ENCODE measurements around the gene ST6GALNAC2.
"Not testable (repeated sequence)": the region's sequence is repeated elsewhere in the genome, so short reads cannot be mapped to it uniquely, and the experiment has no call there.

ST6GALNAC2 gene

GRCh38 chr17:76614912-76615617, 29.4 kb upstream of the ST6GALNAC2 start:
- no peak overlapping the region for H3K9ac ChIP-seq (ENCODE audit: low read depth, low read length)
- peaks cover 3% of the 10 kb centered on the region for H3K27me3 ChIP-seq (ENCODE audit: control insufficient read depth, insufficient read depth, low read length)
- H3K36me3 ChIP-seq (ENCODE audit: control insufficient read depth, insufficient read depth, low read length) = no peaks in the 10 kb centered on the region
- peaks cover 2% of the 10 kb centered on the region for H3K9me3 ChIP-seq (ENCODE audit: control insufficient read depth, insufficient read depth, low read length)
- H3K4me3 ChIP-seq (ENCODE audit: low read depth, low read length) = no peak overlapping the region
- peaks cover 2% of the 10 kb centered on the region for H3K4me1 ChIP-seq (ENCODE audit: control insufficient read depth, insufficient read depth, low read length)

- H3K36me3 ChIP-seq (ENCODE audit: control insufficient read depth, insufficient read depth, low read length); H3K9me3 ChIP-seq (ENCODE audit: control insufficient read depth, insufficient read depth, low read length); H3K27me3 ChIP-seq (ENCODE audit: control insufficient read depth, insufficient read depth, low read length); H3K9ac ChIP-seq (ENCODE audit: low read depth, low read length); H3K4me3 ChIP-seq (ENCODE audit: low read depth, low read length); H3K4me1 ChIP-seq (ENCODE audit: control insufficient read depth, insufficient read depth, low read length): not testable (repeated sequence)
Observed at GRCh38 chr17:76614064-76614759, 28.6 kb upstream of the ST6GALNAC2 start.

- peak overlapping the region; percentile 37 for H3K4me3 ChIP-seq (ENCODE audit: low read depth, low read length)
- H3K36me3 ChIP-seq (ENCODE audit: control insufficient read depth, insufficient read depth, low read length) = no peaks in the 10 kb centered on the region
- H3K4me1 ChIP-seq (ENCODE audit: control insufficient read depth, insufficient read depth, low read length) = peaks cover 2% of the 10 kb centered on the region
- no peak overlapping the region for H3K9ac ChIP-seq (ENCODE audit: low read depth, low read length)
- peaks cover 3% of the 10 kb centered on the region for H3K27me3 ChIP-seq (ENCODE audit: control insufficient read depth, insufficient read depth, low read length)
- H3K9me3 ChIP-seq (ENCODE audit: control insufficient read depth, insufficient read depth, low read length) = peaks cover 2% of the 10 kb centered on the region
Observed at GRCh38 chr17:76612977-76613851, 27.6 kb upstream of the ST6GALNAC2 start.

- no peak overlapping the region for H3K9ac ChIP-seq (ENCODE audit: low read depth, low read length)
- no peaks in the 10 kb centered on the region for H3K36me3 ChIP-seq (ENCODE audit: control insufficient read depth, insufficient read depth, low read length)
- no peaks in the 10 kb centered on the region for H3K27me3 ChIP-seq (ENCODE audit: control insufficient read depth, insufficient read depth, low read length)
- H3K4me1 ChIP-seq (ENCODE audit: control insufficient read depth, insufficient read depth, low read length) = peaks cover 2% of the 10 kb centered on the region
- H3K4me3 ChIP-seq (ENCODE audit: low read depth, low read length) = no peak overlapping the region
- H3K9me3 ChIP-seq (ENCODE audit: control insufficient read depth, insufficient read depth, low read length) = peaks cover 2% of the 10 kb centered on the region
Observed at GRCh38 chr17:76612465-76612864, 26.8 kb upstream of the ST6GALNAC2 start.

- no peak overlapping the region for H3K4me3 ChIP-seq (ENCODE audit: low read depth, low read length)
- peaks cover 2% of the 10 kb centered on the region for H3K9me3 ChIP-seq (ENCODE audit: control insufficient read depth, insufficient read depth, low read length)
- H3K9ac ChIP-seq (ENCODE audit: low read depth, low read length) = no peak overlapping the region
- no peaks in the 10 kb centered on the region for H3K27me3 ChIP-seq (ENCODE audit: control insufficient read depth, insufficient read depth, low read length)
- peaks cover 2% of the 10 kb centered on the region for H3K4me1 ChIP-seq (ENCODE audit: control insufficient read depth, insufficient read depth, low read length)
- no peaks in the 10 kb centered on the region for H3K36me3 ChIP-seq (ENCODE audit: control insufficient read depth, insufficient read depth, low read length)
Observed at GRCh38 chr17:76611758-76612157, 26.1 kb upstream of the ST6GALNAC2 start.

GRCh38 chr17:76611080-76611749, 25.6 kb upstream of the ST6GALNAC2 start:
- H3K9ac ChIP-seq (ENCODE audit: low read depth, low read length); H3K4me1 ChIP-seq (ENCODE audit: control insufficient read depth, insufficient read depth, low read length); H3K27me3 ChIP-seq (ENCODE audit: control insufficient read depth, insufficient read depth, low read length); H3K9me3 ChIP-seq (ENCODE audit: control insufficient read depth, insufficient read depth, low read length); H3K4me3 ChIP-seq (ENCODE audit: low read depth, low read length); H3K36me3 ChIP-seq (ENCODE audit: control insufficient read depth, insufficient read depth, low read length): not testable (repeated sequence)

- H3K9me3 ChIP-seq (ENCODE audit: control insufficient read depth, insufficient read depth, low read length); H3K36me3 ChIP-seq (ENCODE audit: control insufficient read depth, insufficient read depth, low read length); H3K4me3 ChIP-seq (ENCODE audit: low read depth, low read length): not testable (repeated sequence)
Observed at GRCh38 chr17:76606685-76607084, 21.0 kb upstream of the ST6GALNAC2 start.

GRCh38 chr17:76601065-76601464, 15.4 kb upstream of the ST6GALNAC2 start:
- Histone ChIP-seq H3K27me3 (ENCODE audit: control insufficient read depth, insufficient read depth, low read length) (no peaks in the 10 kb centered on the region), H3K4me3 (ENCODE audit: low read depth, low read length) (no peak overlapping the region), H3K4me1 (ENCODE audit: control insufficient read depth, insufficient read depth, low read length) (no peaks in the 10 kb centered on the region), H3K9ac (ENCODE audit: low read depth, low read length) (no peak overlapping the region), H3K36me3 (ENCODE audit: control insufficient read depth, insufficient read depth, low read length) (no peaks in the 10 kb centered on the region), H3K9me3 (ENCODE audit: control insufficient read depth, insufficient read depth, low read length) (no peaks in the 10 kb centered on the region)

More at GRCh38 chr17:76606685-76607084, 21.0 kb upstream of the ST6GALNAC2 start:
- not testable (repeated sequence) for H3K9ac ChIP-seq (ENCODE audit: low read depth, low read length); H3K4me1 ChIP-seq (ENCODE audit: control insufficient read depth, insufficient read depth, low read length); H3K27me3 ChIP-seq (ENCODE audit: control insufficient read depth, insufficient read depth, low read length)

- no peaks in the 10 kb centered on the region for H3K4me1 ChIP-seq (ENCODE audit: control insufficient read depth, insufficient read depth, low read length)
- no peaks in the 10 kb centered on the region for H3K9me3 ChIP-seq (ENCODE audit: control insufficient read depth, insufficient read depth, low read length)
- no peaks in the 10 kb centered on the region for H3K36me3 ChIP-seq (ENCODE audit: control insufficient read depth, insufficient read depth, low read length)
- no peaks in the 10 kb centered on the region for H3K27me3 ChIP-seq (ENCODE audit: control insufficient read depth, insufficient read depth, low read length)
- H3K4me3 ChIP-seq (ENCODE audit: low read depth, low read length) = no peak overlapping the region
- H3K9ac ChIP-seq (ENCODE audit: low read depth, low read length) = no peak overlapping the region
Observed at GRCh38 chr17:76599694-76600460, 14.2 kb upstream of the ST6GALNAC2 start.

- no peaks in the 10 kb centered on the region for H3K4me1 ChIP-seq (ENCODE audit: control insufficient read depth, insufficient read depth, low read length)
- no peak overlapping the region for H3K4me3 ChIP-seq (ENCODE audit: low read depth, low read length)
- H3K9ac ChIP-seq (ENCODE audit: low read depth, low read length) = no peak overlapping the region
- H3K9me3 ChIP-seq (ENCODE audit: control insufficient read depth, insufficient read depth, low read length) = no peaks in the 10 kb centered on the region
- no peaks in the 10 kb centered on the region for H3K36me3 ChIP-seq (ENCODE audit: control insufficient read depth, insufficient read depth, low read length)
- H3K27me3 ChIP-seq (ENCODE audit: control insufficient read depth, insufficient read depth, low read length) = no peaks in the 10 kb centered on the region
Observed at GRCh38 chr17:76598004-76598439, 12.4 kb upstream of the ST6GALNAC2 start.

Measured in iPS-15b (cell line).